ENCODE data around the gene RNF144A. TPM values are rescaled to one million over a fixed set of nuclear protein-coding genes. Genes with fewer than 3 reads are reported as not detected.

RNF144A gene
- polyA plus RNA-seq, 1 experiment = 0.24 TPM

DNA sequence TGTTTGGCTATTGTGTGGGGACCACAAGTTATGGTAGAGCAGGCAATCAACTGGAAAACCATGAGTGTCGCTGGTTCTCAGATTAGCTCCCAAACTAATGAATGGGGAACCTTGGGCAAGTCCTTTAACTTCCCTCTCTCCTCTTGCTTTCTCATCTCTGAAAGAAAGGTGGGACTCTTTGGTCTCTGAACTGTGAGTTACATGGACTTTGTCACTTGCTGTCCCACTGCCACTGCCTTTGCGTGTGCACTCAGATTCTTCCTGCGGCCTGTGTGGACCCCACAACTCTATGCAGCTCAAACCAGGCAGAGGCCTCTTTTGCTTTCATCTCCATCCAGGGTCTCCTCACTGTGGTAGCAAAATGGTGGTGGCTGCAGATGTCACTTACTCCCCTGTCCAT, 86.7 kb downstream of the RNF144A start:
- no peaks in the 10 kb centered on the region for H3K27me3 ChIP-seq (ENCODE audit: control insufficient read depth, insufficient read depth, low read length)
- H3K4me3 ChIP-seq (ENCODE audit: low read depth, low read length) = no peak overlapping the region
- H3K9me3 ChIP-seq (ENCODE audit: control insufficient read depth, insufficient read depth, low read length) = no peaks in the 10 kb centered on the region; the same call in 1 of the 2 replicates
- POLR2A ChIA-PET = no interaction called here
- CTCF ChIA-PET = no interaction called here
- H3K27ac ChIP-seq (ENCODE audit: low read depth, low read length) = no peak overlapping the region
- TF ChIP-seq CTCF (IDR thresholded peaks at IDR 0.05; ENCODE audit: low read depth, low read length) = no peak
- no peak for DNase-seq (ENCODE audit: low read depth, low spot score)

DNA sequence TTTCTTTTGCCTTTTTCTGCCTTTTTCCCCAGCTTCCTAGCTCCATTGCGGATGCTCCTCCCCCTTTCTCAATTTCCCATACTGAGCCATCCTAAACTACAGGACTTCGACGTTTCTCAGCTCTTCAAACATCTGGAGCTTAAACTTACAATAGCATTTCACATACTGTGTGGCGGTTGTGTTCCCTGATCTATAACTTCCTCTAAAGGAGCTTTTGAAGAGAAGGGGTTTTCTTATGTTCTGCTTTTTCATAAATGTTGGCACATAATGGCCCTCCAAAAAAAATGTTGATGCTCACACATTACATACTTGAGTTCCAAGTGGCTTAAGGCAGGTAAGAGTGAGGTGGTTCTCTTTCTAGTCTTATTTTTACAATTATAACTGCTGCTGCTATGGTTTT, 87.4 kb downstream of the RNF144A start:
- CTCF ChIA-PET = no interaction called here
- Histone ChIP-seq H3K4me3 (ENCODE audit: low read depth, low read length) (no peak overlapping the region), H3K27ac (ENCODE audit: low read depth, low read length) (no peak overlapping the region), H3K9me3 (ENCODE audit: control insufficient read depth, insufficient read depth, low read length) (no peaks in the 10 kb centered on the region; the same call in 1 of the 2 replicates), H3K27me3 (ENCODE audit: control insufficient read depth, insufficient read depth, low read length) (no peaks in the 10 kb centered on the region)
- POLR2A ChIA-PET = no interaction called here
- no peak for DNase-seq (ENCODE audit: low read depth, low spot score)
- TF ChIP-seq CTCF (IDR thresholded peaks at IDR 0.05; ENCODE audit: low read depth, low read length) = no peak

DNA sequence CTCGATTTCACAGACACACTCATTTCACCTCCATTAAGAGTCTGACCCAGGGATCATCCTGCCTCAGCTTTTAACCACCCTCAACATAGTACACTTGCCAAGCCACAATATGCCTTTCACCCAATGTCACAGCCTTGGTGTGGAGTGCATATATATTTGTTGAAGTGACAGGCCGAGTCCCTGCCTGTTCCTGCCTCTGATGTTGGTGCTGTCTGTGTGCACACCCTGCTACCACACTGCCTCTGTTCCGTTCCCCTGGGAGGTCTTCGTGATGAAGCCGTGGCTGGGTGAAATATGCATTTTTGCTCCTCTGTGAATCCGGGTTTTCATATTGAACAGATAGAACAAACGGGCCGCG, 90.3 kb downstream of the RNF144A start:
- no peaks in the 10 kb centered on the region; the same call in 1 of the 2 replicates for H3K9me3 ChIP-seq (ENCODE audit: control insufficient read depth, insufficient read depth, low read length)
- no peak overlapping the region for H3K27ac ChIP-seq (ENCODE audit: low read depth, low read length)
- H3K27me3 ChIP-seq (ENCODE audit: control insufficient read depth, insufficient read depth, low read length) = no peaks in the 10 kb centered on the region
- ChIA-PET POLR2A (no interaction called here), CTCF (no interaction called here)
- H3K4me3 ChIP-seq (ENCODE audit: low read depth, low read length) = no peak overlapping the region
- TF ChIP-seq CTCF (IDR thresholded peaks at IDR 0.05; ENCODE audit: low read depth, low read length) = no peak
- DNase-seq (ENCODE audit: low read depth, low spot score) = no peak

DNA sequence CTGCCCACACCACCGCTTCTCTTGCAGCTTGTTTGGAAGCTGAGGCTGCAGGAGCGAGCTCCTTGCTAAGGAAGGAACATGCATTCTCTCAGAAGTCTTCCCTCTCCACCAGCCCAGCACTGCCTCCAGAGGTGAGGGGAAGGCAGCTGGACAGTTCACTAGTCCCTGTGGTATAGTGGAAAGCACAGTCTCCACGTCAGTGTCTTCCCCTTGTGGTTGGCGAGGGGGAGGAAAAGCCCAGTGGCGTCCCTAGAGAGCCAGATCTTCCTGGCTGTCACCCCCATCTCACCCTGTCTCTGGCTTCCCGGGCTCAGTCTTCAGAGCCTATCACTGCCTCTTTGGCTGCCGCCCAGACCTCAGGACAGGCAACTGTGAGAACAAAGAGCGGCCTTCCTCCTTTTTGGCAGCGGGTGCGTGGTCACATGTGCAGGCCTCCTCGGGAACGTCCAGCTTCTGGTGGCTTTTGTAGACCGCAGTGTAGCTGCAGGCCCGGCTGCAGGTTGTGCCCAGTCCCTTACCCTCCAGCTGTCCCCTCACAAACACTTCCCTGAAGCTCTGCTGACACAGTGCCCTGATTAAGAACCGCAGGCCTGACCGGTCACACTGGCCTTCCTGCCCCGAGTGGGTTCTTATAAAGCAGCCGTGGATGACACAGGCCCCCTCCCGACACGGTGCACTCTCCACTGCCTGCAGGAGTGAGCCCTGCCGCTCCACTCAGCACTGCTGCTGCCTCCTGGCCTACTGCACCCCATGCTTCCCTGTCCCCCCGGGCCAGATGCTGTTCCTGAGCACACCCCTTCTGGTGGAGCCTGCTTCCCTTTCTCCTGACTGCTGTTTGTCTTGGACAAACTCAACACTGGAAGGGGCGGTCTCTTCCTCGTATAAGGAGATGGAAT, 90.9 kb downstream of the RNF144A start:
- Histone ChIP-seq H3K27me3 (ENCODE audit: control insufficient read depth, insufficient read depth, low read length) (no peaks in the 10 kb centered on the region), H3K9me3 (ENCODE audit: control insufficient read depth, insufficient read depth, low read length) (no peaks in the 10 kb centered on the region; the same call in 1 of the 2 replicates), H3K4me3 (ENCODE audit: low read depth, low read length) (no peak overlapping the region), H3K27ac (ENCODE audit: low read depth, low read length) (no peak overlapping the region)
- no peak for DNase-seq (ENCODE audit: low read depth, low spot score)
- ChIA-PET CTCF (no interaction called here), POLR2A (no interaction called here)
- TF ChIP-seq CTCF (IDR thresholded peaks at IDR 0.05; ENCODE audit: low read depth, low read length) = no peak

DNA sequence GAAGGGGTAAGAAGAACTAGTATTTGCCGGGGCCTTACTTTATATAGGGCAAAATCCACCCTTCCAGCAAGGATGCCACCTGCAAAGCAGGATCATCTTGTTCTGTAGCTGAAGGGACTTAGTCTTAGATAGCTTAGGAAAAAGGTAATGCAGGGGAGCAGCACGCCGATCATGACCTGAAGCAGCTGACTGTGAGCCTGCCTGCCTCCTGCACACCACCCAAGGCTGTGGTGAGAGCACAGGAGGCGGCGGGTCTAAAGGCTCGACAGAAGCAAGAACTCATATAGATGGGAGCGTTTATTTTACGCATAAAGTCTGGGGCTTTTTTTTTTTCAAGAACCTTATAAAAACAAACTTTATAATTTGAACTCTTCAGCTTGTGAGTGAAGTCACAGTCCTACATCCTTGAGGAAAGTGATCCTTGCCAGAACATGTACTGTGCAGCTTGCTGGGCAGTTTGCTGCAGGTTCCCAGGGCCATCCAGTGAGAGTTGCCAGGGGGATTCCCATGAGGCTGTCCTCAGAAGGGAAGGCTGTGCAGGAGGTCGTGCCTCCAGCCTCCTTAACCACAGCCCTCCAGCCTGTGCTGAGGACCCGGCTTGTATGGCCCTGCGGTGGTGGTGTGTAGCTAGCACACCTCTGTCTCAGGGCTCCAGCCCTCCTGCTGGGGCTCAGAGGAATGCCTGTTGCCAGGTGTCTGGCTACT, 92.1 kb downstream of the RNF144A start:
- Histone ChIP-seq H3K9me3 (ENCODE audit: control insufficient read depth, insufficient read depth, low read length) (no peaks in the 10 kb centered on the region; the same call in 1 of the 2 replicates), H3K27ac (ENCODE audit: low read depth, low read length) (no peak overlapping the region), H3K4me3 (ENCODE audit: low read depth, low read length) (no peak overlapping the region), H3K27me3 (ENCODE audit: control insufficient read depth, insufficient read depth, low read length) (no peaks in the 10 kb centered on the region)
- POLR2A ChIA-PET = no interaction called here
- CTCF ChIA-PET = no interaction called here
- no peak for TF ChIP-seq CTCF (IDR thresholded peaks at IDR 0.05; ENCODE audit: low read depth, low read length)
- no peak for DNase-seq (ENCODE audit: low read depth, low spot score)
